Neuronal stem cell (in vitro differentiated cells): ENCODE results near the gene TAS1R3.
"Not testable (repeated sequence)": the region's sequence is repeated elsewhere in the genome, so short reads cannot be mapped to it uniquely, and the experiment has no call there.

ENCODE experiments used
- DNase-seq: peaks from one replicate; pipeline ENCODE4 v3.0.0-alpha.2; 2013; ENCODE audit warnings: low spot score
- H2AFZ ChIP-seq: one replicate; pipeline ENCODE4 v1.6.1; 2013; ENCODE audit warnings: mild to moderate bottlenecking, low read length, inconsistent platforms
- H2AK5ac ChIP-seq: 2 replicates; pipeline ENCODE4 v1.6.1; 2013; ENCODE audit warnings: low read depth, mild to moderate bottlenecking, inconsistent platforms, low read length, moderate library complexity, mixed read lengths
- H2BK120ac ChIP-seq: 2 replicates; pipeline ENCODE4 v1.6.1; 2013; ENCODE audit warnings: low read depth, mild to moderate bottlenecking, inconsistent platforms, low read length, moderate library complexity, mixed read lengths
- H2BK12ac ChIP-seq: one replicate; pipeline ENCODE4 v1.6.1; 2013; ENCODE audit warnings: low read length, inconsistent platforms
- H2BK15ac ChIP-seq: 2 replicates; pipeline ENCODE4 v1.6.1; 2013; ENCODE audit warnings: mild to moderate bottlenecking, low read length, inconsistent platforms, mixed read lengths
- H2BK5ac ChIP-seq: one replicate; pipeline ENCODE4 v1.6.1; 2013; ENCODE audit warnings: inconsistent platforms, mild to moderate bottlenecking, low read length, moderate library complexity
- H3K14ac ChIP-seq: one replicate; pipeline ENCODE4 v1.6.1; 2013; ENCODE audit warnings: low read length, inconsistent platforms
- H3K18ac ChIP-seq: 2 replicates; pipeline ENCODE4 v1.6.1; 2013; ENCODE audit warnings: low read length, inconsistent platforms
- H3K23ac ChIP-seq: 2 replicates; pipeline ENCODE4 v1.6.1; 2013; ENCODE audit warnings: low read depth, mild to moderate bottlenecking, mixed read lengths, low read length, inconsistent platforms; ENCODE audit not compliant: poor library complexity
- H3K27ac ChIP-seq: replicated peaks from 3 replicates; pipeline ENCODE4 v1.5.1; 2013; ENCODE audit warnings: low read length, inconsistent platforms
- H3K27me3 ChIP-seq, 3 experiments: 2 replicates each; pipeline ENCODE4 v1.6.1; 2013; ENCODE audit warnings: low read length in 3 of 3, mild to moderate bottlenecking in 2 of 3, inconsistent platforms in 1 of 3, low read depth in 1 of 3, mixed read lengths in 1 of 3, moderate library complexity in 1 of 3; ENCODE audit not compliant: control insufficient read depth in 3 of 3, insufficient read depth in 3 of 3
- H3K36me3 ChIP-seq, 2 donors: replicated peaks in 1 of 2; 2 replicates each; pipeline ENCODE4 v1.6.1; 2013; ENCODE audit warnings: low read length in 2 of 2; ENCODE audit not compliant: control insufficient read depth in 2 of 2, insufficient read depth in 2 of 2
- H3K4ac ChIP-seq: 2 replicates; pipeline ENCODE4 v1.6.1; 2013; ENCODE audit warnings: inconsistent platforms, mild to moderate bottlenecking, low read length, moderate library complexity
- H3K4me1 ChIP-seq, 2 donors: 1 replicate in 1 of 2; 2 replicates in 1 of 2; pipeline ENCODE4 v1.6.1; 2013; ENCODE audit warnings: low read length in 2 of 2, low read depth in 1 of 2; ENCODE audit not compliant: control insufficient read depth in 2 of 2, insufficient read depth in 1 of 2
- H3K4me2 ChIP-seq: one replicate; pipeline ENCODE4 v1.6.1; 2013; ENCODE audit warnings: mild to moderate bottlenecking, low read length, inconsistent platforms; ENCODE audit not compliant: insufficient read depth, poor library complexity, severe bottlenecking
- H3K4me3 ChIP-seq, 2 donors: 2 replicates each; pipeline ENCODE4 v1.5.1; 2013; ENCODE audit warnings: low read length in 2 of 2, mild to moderate bottlenecking in 2 of 2, inconsistent platforms in 1 of 2, moderate library complexity in 1 of 2
- H3K79me1 ChIP-seq: one replicate; pipeline ENCODE4 v1.6.1; 2013; ENCODE audit warnings: low read depth, mild to moderate bottlenecking, inconsistent platforms, low read length, moderate library complexity
- H3K9ac ChIP-seq: one replicate; pipeline ENCODE4 v1.6.1; 2013; ENCODE audit warnings: mild to moderate bottlenecking, low read depth, low read length, inconsistent platforms; ENCODE audit not compliant: poor library complexity
- H3K9me3 ChIP-seq, 2 donors: replicated peaks in 1 of 2; 2 replicates each; pipeline versions ENCODE3 to v1.6.1; 2013; ENCODE audit warnings: low read length in 2 of 2, mild to moderate bottlenecking in 2 of 2, inconsistent platforms in 1 of 2, low read depth in 1 of 2, mixed read lengths in 1 of 2, moderate library complexity in 1 of 2; ENCODE audit not compliant: control insufficient read depth in 2 of 2, insufficient read depth in 1 of 2
- H4K8ac ChIP-seq: one replicate; pipeline ENCODE4 v1.6.1; 2013; ENCODE audit warnings: low read depth, mild to moderate bottlenecking, inconsistent platforms, low read length, moderate library complexity
- H4K91ac ChIP-seq: one replicate; pipeline ENCODE4 v1.6.1; 2013; ENCODE audit warnings: low read length, low read depth, mild to moderate bottlenecking, inconsistent platforms; ENCODE audit not compliant: poor library complexity
- WGBS, 2 donors: extraction: QIAGEN DNeasy Blood & Tissue Kit; methylation state at CpG; one replicate each; pipeline ENCODE4 v1.1.7; 2013; ENCODE audit warnings: missing lambda C conversion rate in 2 of 2, mixed read lengths in 1 of 2; ENCODE audit not compliant: insufficient read length in 2 of 2, insufficient replicate concordance in 1 of 2; ENCODE audit errors: extremely low coverage in 2 of 2; 5-methylcytosine and 5-hydroxymethylcytosine counted together

Gene TAS1R3

DNA sequence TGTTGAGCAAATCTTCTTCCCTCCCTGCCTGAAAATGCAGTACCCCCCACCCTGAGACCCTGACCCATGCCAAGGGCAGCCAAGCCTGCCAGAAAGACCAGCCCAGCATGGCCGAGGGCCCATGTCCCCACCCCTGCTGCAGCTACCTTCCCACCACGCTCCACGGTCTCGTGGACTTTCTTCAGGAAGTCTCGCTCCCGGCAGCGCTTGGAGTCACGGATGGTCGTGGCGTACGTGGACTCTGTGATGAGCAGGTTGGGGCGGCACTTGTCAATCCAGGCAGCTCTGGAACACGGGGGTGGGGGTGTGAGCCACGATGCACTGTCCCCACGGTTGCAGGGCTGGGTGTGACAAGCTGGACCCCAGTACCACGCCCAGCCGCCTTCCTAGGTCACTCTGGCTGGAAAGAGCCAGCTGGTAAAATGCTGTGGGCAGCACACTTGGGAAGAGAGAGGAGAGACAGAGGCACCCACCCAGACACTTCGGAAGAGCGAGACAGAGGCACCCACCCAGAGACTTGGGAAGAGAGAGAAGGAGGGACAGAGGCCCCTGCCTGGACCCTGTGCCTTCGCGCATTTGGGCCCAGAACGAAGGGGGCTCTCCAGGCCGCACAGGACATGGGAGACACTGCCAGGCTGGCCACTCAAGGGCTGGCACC lies 16.3 kb upstream of the TAS1R3 start:
- H3K9ac ChIP-seq, result peak overlapping the region; percentile 60
- H3K36me3 ChIP-seq, result peaks cover 57 to 94% of the 10 kb centered on the region in 2 donors
- H2BK120ac ChIP-seq, result peak overlapping the region; percentile 72
- no peak overlapping the region for H3K18ac ChIP-seq
- H3K79me1 ChIP-seq, result peaks cover 22% of the 10 kb centered on the region
- DNase-seq, result no peak
- H2BK5ac ChIP-seq, result peak overlapping the region; percentile 87
- no peak overlapping the region for H3K4me3 ChIP-seq
- H3K4me1 ChIP-seq, result peaks cover 0 to 7% of the 10 kb centered on the region in 2 donors
- H2BK12ac ChIP-seq, result no peak overlapping the region
- H4K91ac ChIP-seq, result no peak overlapping the region
- H3K9me3 ChIP-seq, result no peaks in the 10 kb centered on the region
- peak overlapping the region; percentile 97 for H3K23ac ChIP-seq
- H3K4me2 ChIP-seq, result no peak overlapping the region
- H4K8ac ChIP-seq, result peak overlapping the region; percentile 65
- H3K27me3 ChIP-seq, result no peaks in the 10 kb centered on the region
- H3K4ac ChIP-seq, result no peak overlapping the region
- no peak overlapping the region for H2BK15ac ChIP-seq
- peak overlapping the region; percentile 94 for H2AK5ac ChIP-seq
- no peak overlapping the region for H3K14ac ChIP-seq
- no peak overlapping the region for H2AFZ ChIP-seq
- peak overlapping the region; percentile 61 for H3K27ac ChIP-seq
- WGBS, 2 donors, result no CpG with 5 or more reads among the region's 23 CpGs

GRCh38 chr1:1315435-1315954 lies 15.6 kb upstream of the TAS1R3 start:
- H3K4me3 ChIP-seq, result no peak overlapping the region
- H3K36me3 ChIP-seq, result peaks cover 52 to 94% of the 10 kb centered on the region in 2 donors
- no CpG with 5 or more reads among the region's 26 CpGs for WGBS, 2 donors

DNA sequence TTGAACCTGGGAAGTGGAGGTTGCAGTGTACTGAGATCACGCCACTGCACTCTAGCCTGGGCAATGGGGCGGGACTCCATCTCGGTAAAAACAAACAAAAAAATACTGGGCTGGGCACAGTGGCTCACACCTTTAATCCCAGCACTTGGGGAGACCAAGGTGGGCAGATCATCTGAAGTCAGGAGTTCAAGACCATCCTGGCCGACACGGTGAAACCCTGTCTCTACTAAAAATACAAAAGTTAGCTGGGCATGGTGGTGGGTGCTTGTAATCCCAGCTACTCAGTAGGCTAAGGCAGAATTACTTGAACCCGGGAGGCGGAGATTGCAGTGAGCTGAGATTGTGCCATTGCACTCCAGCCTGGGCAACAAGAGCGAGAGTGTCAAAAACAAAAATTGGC lies 14.9 kb upstream of the TAS1R3 start:
- H2BK5ac ChIP-seq, H3K4ac ChIP-seq, H2BK15ac ChIP-seq, H2BK12ac ChIP-seq, H3K4me3 ChIP-seq, H3K14ac ChIP-seq, H3K9me3 ChIP-seq, H2BK120ac ChIP-seq, H3K4me2 ChIP-seq, H3K27me3 ChIP-seq, H2AFZ ChIP-seq, H3K23ac ChIP-seq, DNase-seq, H4K91ac ChIP-seq, H3K9ac ChIP-seq, H4K8ac ChIP-seq, H3K18ac ChIP-seq, H2AK5ac ChIP-seq, H3K4me1 ChIP-seq: not testable (repeated sequence)
- no CpG with 5 or more reads among the region's 8 CpGs for WGBS, 2 donors
- Histone ChIP-seq H3K36me3 (peaks cover 50 to 94% of the 10 kb centered on the region in 2 donors), H3K27ac (peak overlapping the region; percentile 69), H3K79me1 (peaks cover 34% of the 10 kb centered on the region)

More at GRCh38 chr1:1315435-1315954, 15.6 kb upstream of the TAS1R3 start:
- Histone ChIP-seq H2AK5ac (peak overlapping the region; percentile 94), H2BK120ac (peak overlapping the region; percentile 72), H3K23ac (peak overlapping the region; percentile 97), H3K4me2 (no peak overlapping the region), H2BK12ac (no peak overlapping the region), H2BK5ac (peak overlapping the region; percentile 87), H4K91ac (no peak overlapping the region), H3K79me1 (peaks cover 28% of the 10 kb centered on the region), H3K27me3 (no peaks in the 10 kb centered on the region), H3K4ac (no peak overlapping the region), H3K4me1 (peaks cover 0 to 7% of the 10 kb centered on the region in 2 donors), H4K8ac (no peak overlapping the region), H3K27ac (peak overlapping the region; percentile 69), H3K18ac (no peak overlapping the region), H3K9ac (no peak overlapping the region), H2AFZ (no peak overlapping the region), H3K14ac (no peak overlapping the region), H2BK15ac (no peak overlapping the region), H3K9me3 (no peaks in the 10 kb centered on the region)
- no peak for DNase-seq

- Histone ChIP-seq H2BK120ac (no peak overlapping the region), H3K4ac (no peak overlapping the region), H3K27me3 (no peaks in the 10 kb centered on the region), H2BK5ac (no peak overlapping the region), H3K36me3 (peaks cover 47 to 93% of the 10 kb centered on the region in 2 donors), H3K27ac (no peak overlapping the region), H3K9me3 (no peaks in the 10 kb centered on the region), H3K4me3 (no peak overlapping the region), H3K23ac (no peak overlapping the region), H2AK5ac (no peak overlapping the region), H3K4me1 (peaks cover 0 to 7% of the 10 kb centered on the region in 2 donors), H3K79me1 (peaks cover 44% of the 10 kb centered on the region), H3K14ac (no peak overlapping the region), H4K91ac (no peak overlapping the region), H4K8ac (no peak overlapping the region), H3K18ac (no peak overlapping the region), H2AFZ (no peak overlapping the region), H3K9ac (no peak overlapping the region), H2BK12ac (no peak overlapping the region), H2BK15ac (no peak overlapping the region), H3K4me2 (no peak overlapping the region)
- WGBS, 2 donors, result no CpG with 5 or more reads among the region's 6 CpGs
- no peak for DNase-seq
These were observed 13.7 kb upstream of the TAS1R3 start for GRCh38 chr1:1317420-1317819.
